WTC11 (cell line): Measurements from ENCODE around the gene MRTFB.

Experiments used
- CTCF ChIP-seq: fragments of 200-600 bp; IDR thresholded peaks from 2 replicates; pipeline ENCODE4 v1.8.0; 2022; ENCODE audit warnings: antibody characterized with exemption
- JAZF1 ChIP-seq: fragments of 250-450 bp; sonication (Bioruptor Pico); IDR thresholded peaks from 2 replicates; pipeline ENCODE4 v1.9.0; 2021; ENCODE audit warnings: moderate library complexity, mild to moderate bottlenecking, inconsistent platforms
- JUN ChIP-seq: sonication (generic); formaldehyde crosslinking; IDR thresholded peaks from 2 replicates; pipeline ENCODE4 v1.8.0; 2023; ENCODE audit warnings: mild to moderate bottlenecking, missing genetic modification reagents
- PRDM15 ChIP-seq: sonication (generic); formaldehyde crosslinking; IDR thresholded peaks from 2 replicates; pipeline ENCODE4 v1.8.0; 2022; ENCODE audit warnings: missing genetic modification reagents
- TEAD4 ChIP-seq: sonication (generic); formaldehyde crosslinking; IDR thresholded peaks from 2 replicates; pipeline ENCODE4 v1.8.0; 2022; ENCODE audit warnings: mild to moderate bottlenecking, missing genetic modification reagents

- TF ChIP-seq JUN (CRISPR knock-in tag), result no peak
- no peak for TF ChIP-seq TEAD4 (CRISPR knock-in tag)
- no peak for TF ChIP-seq PRDM15 (CRISPR knock-in tag)
- TF ChIP-seq JAZF1 (CRISPR knock-in tag), result no peak
- TF ChIP-seq CTCF, result no peak
Observed at GRCh38 chr16:14225457-14225856, 154.3 kb downstream of the MRTFB start.
